Mesodermal cell (in vitro differentiated cells): Measurements from ENCODE around the gene DBH.

Source experiments
- H3K27ac ChIP-seq: 2 replicates; pipeline ENCODE4 v1.7.0; 2013; ENCODE audit warnings: mild to moderate bottlenecking, low read depth, low read length, moderate library complexity; ENCODE audit not compliant: severe bottlenecking
- H3K36me3 ChIP-seq: 2 replicates; pipeline ENCODE4 v1.7.1; 2013; ENCODE audit warnings: mild to moderate bottlenecking, low read length, moderate library complexity; ENCODE audit not compliant: control insufficient read depth, insufficient read depth
- H3K4me1 ChIP-seq: one replicate; pipeline ENCODE4 v1.7.1; 2013; ENCODE audit warnings: mild to moderate bottlenecking, low read length; ENCODE audit not compliant: insufficient read depth, control insufficient read depth, poor library complexity, severe bottlenecking
- H3K4me3 ChIP-seq: 2 replicates; pipeline ENCODE4 v1.7.0; 2013; ENCODE audit warnings: low read length, control low read depth, mild to moderate bottlenecking; ENCODE audit not compliant: insufficient read depth, poor library complexity, severe bottlenecking; ENCODE audit errors: extremely low read depth
- H3K9me3 ChIP-seq: 2 replicates; pipeline ENCODE4 v1.7.1; 2013; ENCODE audit warnings: mild to moderate bottlenecking, low read length, moderate library complexity; ENCODE audit not compliant: control insufficient read depth
- WGBS, 2 experiments: methylation state at CpG; one replicate each; pipeline ENCODE4 v1.1.5; 2013; ENCODE audit warnings: missing lambda C conversion rate in 2 of 2; ENCODE audit not compliant: insufficient coverage in 2 of 2; 5-methylcytosine and 5-hydroxymethylcytosine counted together

The DBH gene

DNA sequence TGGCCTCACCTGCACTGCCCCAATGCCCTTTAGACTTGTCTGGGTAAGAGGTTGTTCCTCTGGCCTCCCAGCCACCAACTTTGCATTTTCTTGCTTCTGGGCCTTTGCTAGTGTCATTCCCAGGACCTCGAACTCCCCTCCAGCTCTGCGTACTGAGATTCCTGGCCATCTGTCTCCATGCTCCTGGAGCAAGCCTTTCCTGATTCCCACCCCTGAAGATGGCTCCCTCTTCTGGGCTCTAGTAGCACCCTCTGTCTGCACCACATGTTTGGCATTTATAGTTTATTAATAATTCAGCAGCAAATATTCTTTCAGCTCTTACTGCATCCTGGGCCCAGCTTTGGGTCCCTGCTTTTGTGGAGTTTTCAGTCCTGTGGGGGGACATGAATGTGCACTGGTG is 41.9 kb upstream of the DBH start:
- H3K9me3 ChIP-seq: peaks cover 27% of the 10 kb centered on the region

DNA sequence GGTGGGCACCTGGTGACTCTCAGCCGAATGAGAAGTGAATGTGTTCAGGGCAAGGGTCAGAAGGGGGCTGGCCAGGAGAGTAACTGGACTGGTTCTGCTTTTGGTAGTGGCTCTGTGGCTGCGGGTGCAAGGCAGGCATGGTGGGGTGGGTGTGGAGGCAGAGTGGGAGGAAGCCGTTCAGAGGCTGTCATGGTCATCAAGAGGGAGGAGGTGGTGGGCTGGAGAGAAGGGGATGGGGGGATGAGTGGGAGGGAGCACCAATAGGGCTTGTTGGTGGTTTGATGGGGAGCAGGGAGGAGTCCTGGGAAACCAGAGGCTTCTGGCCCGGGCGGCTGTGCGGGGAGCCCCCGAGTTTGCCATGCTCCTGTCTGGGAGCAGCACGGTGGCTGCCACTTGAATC is 40.3 kb upstream of the DBH start:
- Histone ChIP-seq H3K9me3 (peaks cover 27% of the 10 kb centered on the region), H3K27ac (no peak overlapping the region), H3K4me3 (no peak overlapping the region), H3K36me3 (no peaks in the 10 kb centered on the region), H3K4me1 (peaks cover 3% of the 10 kb centered on the region)
- WGBS, 2 experiments: 74 to 81% methylated on average over 6 to 8 of the region's 8 CpGs

More for the DNA sequence above, 41.9 kb upstream of the DBH start:
- WGBS, 2 experiments: 93 to 94% methylated on average over 2 of the region's 2 CpGs
- Histone ChIP-seq H3K4me1 (peaks cover 3% of the 10 kb centered on the region), H3K4me3 (no peak overlapping the region), H3K27ac (no peak overlapping the region), H3K36me3 (no peaks in the 10 kb centered on the region)

DNA sequence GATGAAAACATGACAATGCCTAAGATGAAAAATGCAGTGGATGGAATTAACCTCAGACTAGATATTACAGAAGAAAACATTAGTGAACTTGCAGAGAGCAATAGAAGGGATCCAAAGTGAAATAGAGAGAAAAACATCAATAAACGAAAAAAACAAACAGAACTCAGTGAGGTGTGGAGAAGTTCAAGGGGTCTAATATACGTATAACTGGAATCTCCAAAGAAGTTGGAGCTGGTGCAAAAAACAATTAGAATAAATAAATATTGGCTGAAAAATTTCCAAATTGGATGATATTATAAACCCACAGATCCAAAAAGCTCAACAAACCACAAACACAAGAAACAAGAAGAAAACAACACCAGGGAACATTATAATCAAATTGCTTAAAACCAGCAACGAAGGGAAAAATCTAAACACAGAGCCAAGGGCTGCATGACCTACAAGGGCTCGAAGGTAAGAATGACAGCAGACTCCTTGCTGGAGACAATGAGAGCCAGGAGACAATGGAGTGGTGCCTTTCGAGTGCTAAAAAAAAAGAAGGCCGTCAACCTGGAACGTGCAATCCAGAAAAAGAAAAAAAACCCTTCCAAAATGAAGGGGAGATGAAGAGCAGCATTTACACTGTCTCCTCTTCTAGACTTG is 38.7 kb upstream of the DBH start:
- no peaks in the 10 kb centered on the region for H3K36me3 ChIP-seq
- peaks cover 27% of the 10 kb centered on the region for H3K9me3 ChIP-seq
- no peak overlapping the region for H3K4me3 ChIP-seq
- no peak overlapping the region for H3K27ac ChIP-seq
- 86 to 93% methylated on average over 3 to 6 of the region's 7 CpGs for WGBS, 2 experiments
- H3K4me1 ChIP-seq: no peaks in the 10 kb centered on the region

DNA sequence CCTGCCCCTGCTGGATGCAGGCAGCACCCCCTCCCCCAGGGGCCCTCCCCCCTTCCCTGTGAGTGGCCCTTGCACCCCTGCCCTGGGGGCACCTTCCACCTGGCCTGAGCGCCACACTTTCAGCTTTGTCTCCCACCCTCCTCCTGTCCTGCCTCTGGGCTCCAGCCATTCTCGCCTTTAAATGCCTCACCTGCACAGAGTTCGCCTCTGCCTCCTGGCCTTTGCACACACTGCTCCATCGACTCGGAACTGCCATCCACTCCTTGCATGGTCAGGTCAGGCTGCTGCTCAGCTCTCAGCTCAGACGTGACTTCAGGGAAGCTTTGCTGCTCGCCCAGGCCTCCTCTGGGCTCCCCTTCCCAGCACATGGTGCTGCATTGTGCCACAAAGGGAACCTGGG is 37.2 kb upstream of the DBH start:
- Histone ChIP-seq H3K9me3 (peaks cover 27% of the 10 kb centered on the region), H3K4me1 (peaks cover 3% of the 10 kb centered on the region), H3K36me3 (no peaks in the 10 kb centered on the region), H3K27ac (no peak overlapping the region), H3K4me3 (no peak overlapping the region)
- 91% methylated on average over 6 to 7 of the region's 7 CpGs for WGBS, 2 experiments

DNA sequence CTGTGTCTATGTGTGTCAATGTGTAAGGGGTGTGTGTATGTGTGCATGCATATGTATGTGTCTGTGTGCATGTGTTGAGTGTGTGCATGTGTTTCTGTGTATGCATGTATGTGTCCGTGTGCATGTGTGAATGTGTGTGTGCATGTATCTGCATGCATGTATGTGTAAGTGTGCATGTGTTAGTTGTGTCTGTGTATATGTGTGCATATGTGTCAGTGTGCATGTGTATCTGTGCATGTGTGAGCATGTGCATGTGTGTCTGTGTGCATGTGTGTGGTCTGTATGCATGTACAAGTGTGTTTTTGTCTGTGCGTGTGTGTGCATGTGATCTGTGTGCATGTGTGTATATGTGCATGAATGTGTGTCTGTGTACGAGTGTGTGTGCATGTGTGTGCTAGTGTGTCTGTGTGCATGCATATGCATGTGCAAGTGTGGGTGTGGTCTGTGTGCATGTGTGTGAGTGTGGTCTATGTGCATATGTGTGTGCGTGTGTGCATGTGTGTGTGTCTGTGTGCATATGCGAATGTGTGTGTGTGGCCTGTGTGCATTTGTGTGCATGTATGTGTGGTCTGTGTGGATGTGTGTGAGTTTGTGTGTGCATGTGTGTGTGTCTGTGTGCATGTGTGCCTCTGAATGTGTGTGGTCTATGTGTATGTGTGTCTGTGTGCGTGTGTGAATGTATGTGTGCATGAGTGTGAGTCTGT is 36.5 kb upstream of the DBH start:
- WGBS, 2 experiments: 90 to 94% methylated on average over 6 of the region's 6 CpGs
- no peak overlapping the region for H3K4me3 ChIP-seq

DNA sequence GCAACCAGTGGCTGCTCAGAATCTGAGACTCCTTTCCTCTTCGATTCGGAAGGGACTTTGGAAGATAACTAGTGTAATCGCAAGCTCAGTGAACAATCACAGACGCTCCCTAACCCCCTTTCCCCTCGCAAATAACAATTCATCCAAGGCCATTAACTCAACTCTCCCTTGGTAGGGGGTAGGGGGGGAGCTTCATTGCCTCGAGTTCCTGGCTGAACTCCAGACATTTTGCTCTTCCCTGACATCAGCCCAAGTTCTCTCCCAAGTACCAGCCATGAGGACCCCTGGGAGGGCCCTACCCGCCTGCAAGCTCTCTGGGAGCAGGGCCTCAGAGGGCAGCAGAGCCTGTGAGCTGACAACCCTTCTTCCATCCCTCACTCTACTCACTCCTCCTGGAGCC is 35.4 kb upstream of the DBH start:
- H3K4me3 ChIP-seq: no peak overlapping the region
- peaks cover 27% of the 10 kb centered on the region for H3K9me3 ChIP-seq
- no peaks in the 10 kb centered on the region for H3K36me3 ChIP-seq
- H3K4me1 ChIP-seq: peaks cover 7% of the 10 kb centered on the region
- no peak overlapping the region for H3K27ac ChIP-seq
- 88 to 100% methylated on average over 4 of the region's 7 CpGs for WGBS, 2 experiments

More for the DNA sequence above, 36.5 kb upstream of the DBH start:
- Histone ChIP-seq H3K27ac (no peak overlapping the region), H3K4me1 (peaks cover 7% of the 10 kb centered on the region), H3K9me3 (peaks cover 27% of the 10 kb centered on the region), H3K36me3 (no peaks in the 10 kb centered on the region)

DNA sequence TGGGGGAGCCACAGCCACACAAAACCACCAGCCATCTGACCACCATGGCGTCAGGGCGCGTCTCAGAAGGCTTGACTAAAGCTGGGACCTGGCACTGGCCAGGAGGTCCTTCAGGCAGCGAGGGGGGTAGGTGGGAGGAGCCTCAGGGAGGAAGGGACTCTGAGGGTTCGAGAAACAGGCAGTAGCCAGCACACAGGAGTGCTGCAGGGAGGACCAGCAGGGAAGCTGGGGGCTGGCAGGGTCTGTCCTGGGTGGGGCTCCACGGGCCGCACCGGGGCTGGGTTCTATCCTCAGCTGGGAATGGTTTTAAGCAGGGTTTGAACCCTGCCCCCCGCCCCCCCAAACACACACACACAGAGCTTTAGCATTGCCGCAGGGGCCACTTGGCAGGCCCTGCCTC is 34.4 kb upstream of the DBH start:
- H3K4me1 ChIP-seq: peaks cover 7% of the 10 kb centered on the region
- no peak overlapping the region for H3K27ac ChIP-seq
- H3K36me3 ChIP-seq: no peaks in the 10 kb centered on the region
- 84 to 98% methylated on average over 3 to 8 of the region's 10 CpGs for WGBS, 2 experiments
- H3K4me3 ChIP-seq: no peak overlapping the region
- H3K9me3 ChIP-seq: peaks cover 21% of the 10 kb centered on the region

DNA sequence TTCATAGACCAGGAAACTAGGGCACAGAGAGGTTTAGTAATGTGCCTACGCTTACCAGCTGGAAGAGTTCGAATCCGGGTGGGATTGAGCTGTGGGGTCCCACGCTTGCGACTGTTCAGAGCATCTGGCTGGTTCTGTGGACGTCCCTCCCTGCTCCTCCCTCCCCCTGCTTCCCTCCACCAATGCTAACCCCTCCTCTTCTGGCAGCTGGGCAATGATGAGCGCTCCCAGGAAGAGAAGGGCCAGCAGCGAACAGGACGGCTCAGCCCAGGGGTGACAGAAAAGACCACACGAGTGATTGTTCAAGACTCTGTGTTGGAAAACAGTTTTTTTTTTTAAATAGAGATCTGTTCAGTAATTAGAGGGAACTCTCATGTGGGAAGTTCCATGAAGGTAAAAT is 33.9 kb upstream of the DBH start:
- no peak overlapping the region for H3K27ac ChIP-seq
- H3K9me3 ChIP-seq: peaks cover 16% of the 10 kb centered on the region
- H3K4me3 ChIP-seq: no peak overlapping the region
- H3K4me1 ChIP-seq: peaks cover 7% of the 10 kb centered on the region
- WGBS, 2 experiments: 80 to 84% methylated on average over 6 to 10 of the region's 10 CpGs
- no peaks in the 10 kb centered on the region for H3K36me3 ChIP-seq

DNA sequence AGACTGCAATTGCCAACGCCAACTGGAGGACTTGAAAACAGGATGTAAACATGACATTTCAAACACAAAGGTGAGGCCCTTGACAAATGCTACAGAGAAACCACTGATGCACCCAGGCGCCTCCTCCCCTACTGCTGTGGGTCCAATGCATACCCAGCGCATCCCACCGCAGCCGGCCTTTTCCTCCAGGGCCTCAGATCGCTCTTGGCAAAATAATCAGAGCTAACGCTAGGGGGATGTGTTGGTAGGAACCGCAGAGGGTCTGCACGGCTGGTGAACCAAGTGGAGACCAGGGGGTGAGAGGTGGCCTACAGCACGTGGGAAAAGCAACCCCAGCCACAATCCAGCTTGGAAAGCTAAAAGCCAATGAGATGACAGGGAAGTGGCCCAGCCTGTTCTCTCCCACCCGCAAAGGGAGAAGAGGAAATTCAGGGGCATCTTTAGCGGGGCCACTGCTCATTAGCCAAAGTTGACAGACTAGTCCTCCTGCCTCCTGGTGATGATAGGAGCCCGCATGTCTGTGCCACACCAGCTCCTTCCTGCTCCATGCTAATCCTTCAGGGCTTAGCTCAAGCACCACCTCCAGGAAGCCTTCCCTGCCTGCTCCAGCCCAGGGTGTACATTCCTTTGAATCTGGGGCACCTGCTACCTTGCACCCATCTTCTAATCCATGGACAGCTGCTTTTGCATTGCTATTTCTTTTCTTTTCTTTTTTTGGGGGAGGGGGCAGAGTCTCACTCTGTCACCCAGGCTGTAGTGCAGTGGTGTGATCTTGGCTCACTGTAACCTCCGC is 32.8 kb upstream of the DBH start:
- Histone ChIP-seq H3K36me3 (no peaks in the 10 kb centered on the region), H3K4me3 (no peak overlapping the region), H3K27ac (no peak overlapping the region), H3K9me3 (peaks cover 6% of the 10 kb centered on the region), H3K4me1 (peaks cover 7% of the 10 kb centered on the region)
- 78 to 79% methylated on average over 10 of the region's 14 CpGs for WGBS, 2 experiments

DNA sequence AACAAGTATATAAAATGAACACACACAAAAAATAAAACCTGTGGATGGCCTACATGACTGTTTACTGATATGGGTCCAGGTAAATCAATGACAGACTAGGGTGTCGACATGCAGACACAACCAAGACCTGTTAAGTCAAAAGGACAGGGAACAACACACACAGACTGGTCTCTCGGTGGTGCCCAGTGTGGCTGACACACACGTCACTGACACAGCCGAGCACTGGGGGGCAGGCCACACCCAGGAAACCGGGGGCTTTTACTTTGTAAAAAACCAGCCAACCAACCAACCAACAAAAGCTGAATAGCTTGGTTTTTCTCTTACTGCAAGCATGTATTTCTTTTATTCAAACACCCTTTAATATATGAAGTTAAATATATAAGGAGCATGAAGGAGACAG is 31.9 kb upstream of the DBH start:
- peaks cover 9% of the 10 kb centered on the region for H3K4me1 ChIP-seq
- no peak overlapping the region for H3K27ac ChIP-seq
- WGBS, 2 experiments: 77 to 87% methylated on average over 3 to 4 of the region's 5 CpGs
- H3K9me3 ChIP-seq: no peaks in the 10 kb centered on the region
- no peak overlapping the region for H3K4me3 ChIP-seq
- no peaks in the 10 kb centered on the region for H3K36me3 ChIP-seq
